SW480 (cell line): ENCODE measurements around the gene RORC.

Source experiments
- DNase-seq: peaks from one replicate; pipeline ENCODE4 v3.0.0-alpha.2; 2016; ENCODE audit warnings: low spot score

Gene RORC

GRCh38 chr1:151825751-151826660 is 5.6 kb downstream of the RORC start:
- DNase-seq, result no peak

GRCh38 chr1:151825204-151825603 is 6.4 kb downstream of the RORC start:
- DNase-seq, result no peak

DNA sequence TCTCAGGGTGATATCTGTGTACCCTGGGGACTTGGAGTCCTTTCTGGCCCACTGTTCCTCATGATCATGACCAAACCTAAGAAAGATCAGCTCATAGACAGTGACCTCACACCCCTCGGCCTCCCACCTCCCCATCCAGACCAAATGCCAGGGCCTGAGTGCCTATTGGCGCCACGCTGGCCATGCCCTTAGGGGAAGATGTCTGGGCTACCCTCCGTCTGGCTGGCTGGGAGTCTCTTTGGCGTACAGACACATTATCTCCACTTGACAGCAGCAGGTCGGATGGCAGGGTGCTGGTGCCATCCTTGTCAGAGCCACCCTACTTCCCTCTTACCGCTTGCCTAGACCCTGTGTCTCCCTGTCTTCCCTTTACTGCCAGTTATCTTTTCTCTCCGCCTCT is 8.4 kb downstream of the RORC start:
- no peak for DNase-seq

DNA sequence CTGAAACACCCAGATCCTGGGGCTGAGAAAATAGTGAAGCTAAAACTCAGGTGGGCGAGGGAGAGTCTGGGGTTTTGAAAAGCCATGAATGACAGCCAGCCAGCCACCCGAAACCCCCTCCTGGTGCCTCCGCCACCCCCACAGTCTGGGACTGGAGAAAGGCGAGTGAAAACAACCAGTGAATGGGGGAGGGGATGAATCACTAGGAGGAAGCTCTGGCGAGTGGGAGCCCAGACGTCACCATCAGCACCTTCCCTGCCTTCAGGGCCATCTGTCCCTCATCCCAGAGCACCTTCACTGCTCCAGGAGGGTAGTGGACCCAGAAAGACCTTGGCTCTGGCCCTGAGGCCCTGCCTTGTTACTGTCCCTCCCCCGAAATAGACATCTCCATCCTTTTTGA is 9.2 kb downstream of the RORC start:
- no peak for DNase-seq

DNA sequence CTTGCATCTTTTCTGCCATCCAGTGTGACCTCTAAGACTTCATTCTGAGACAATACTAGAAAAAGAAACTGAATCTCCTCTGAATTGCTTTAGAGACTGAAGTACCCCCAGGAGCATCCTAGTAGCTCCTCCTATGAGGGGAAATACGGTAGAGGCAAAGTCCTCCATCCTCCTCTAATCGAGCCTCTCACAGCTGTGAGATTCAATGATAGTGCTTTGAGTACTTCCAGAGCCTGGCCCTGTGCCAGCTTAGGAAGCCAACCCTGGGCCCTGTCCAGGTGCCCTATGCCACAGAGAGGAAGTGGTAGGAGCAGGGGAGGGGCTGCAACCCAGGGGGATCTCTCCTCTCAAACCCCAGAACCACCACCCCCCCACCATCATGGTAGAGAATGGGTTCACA is 10.7 kb downstream of the RORC start:
- no peak for DNase-seq

DNA sequence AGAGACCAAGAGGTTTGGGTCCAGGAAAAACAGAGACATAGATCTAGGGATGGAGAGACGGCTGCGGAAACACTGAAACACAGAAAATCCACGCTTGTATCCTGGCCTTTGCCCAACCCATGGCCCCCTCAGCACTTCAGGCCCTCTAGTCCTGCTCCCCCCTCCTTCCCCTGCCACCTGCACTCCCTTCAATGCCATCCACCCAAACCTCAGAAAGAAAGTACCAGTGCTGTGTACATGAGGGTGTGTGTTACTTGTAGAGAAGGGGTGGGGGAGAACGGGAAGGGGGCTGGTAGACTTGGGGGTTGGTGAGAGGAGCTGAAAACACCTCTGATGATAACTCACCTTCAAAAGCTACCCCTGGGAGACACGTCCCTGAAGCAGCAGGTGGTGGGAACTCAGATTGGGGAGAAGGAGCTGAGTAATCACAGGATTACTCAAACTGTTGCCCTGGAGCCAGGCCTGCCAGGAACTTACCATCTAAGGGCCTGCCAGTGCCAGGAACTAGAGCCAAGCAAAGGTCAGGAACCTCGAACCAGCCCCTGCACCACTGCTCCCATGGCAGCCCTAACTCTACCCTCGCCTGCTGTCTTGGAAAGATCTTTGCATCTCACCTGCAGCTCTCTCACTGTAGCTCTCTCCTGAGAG is 11.5 kb downstream of the RORC start:
- no peak for DNase-seq

- DNase-seq, result no peak
Observed at GRCh38 chr1:151819227-151819835, 12.3 kb downstream of the RORC start.

GRCh38 chr1:151817353-151817730 is 14.3 kb downstream of the RORC start:
- DNase-seq, result no peak

GRCh38 chr1:151816548-151817352 is 14.9 kb downstream of the RORC start:
- no peak for DNase-seq

DNA sequence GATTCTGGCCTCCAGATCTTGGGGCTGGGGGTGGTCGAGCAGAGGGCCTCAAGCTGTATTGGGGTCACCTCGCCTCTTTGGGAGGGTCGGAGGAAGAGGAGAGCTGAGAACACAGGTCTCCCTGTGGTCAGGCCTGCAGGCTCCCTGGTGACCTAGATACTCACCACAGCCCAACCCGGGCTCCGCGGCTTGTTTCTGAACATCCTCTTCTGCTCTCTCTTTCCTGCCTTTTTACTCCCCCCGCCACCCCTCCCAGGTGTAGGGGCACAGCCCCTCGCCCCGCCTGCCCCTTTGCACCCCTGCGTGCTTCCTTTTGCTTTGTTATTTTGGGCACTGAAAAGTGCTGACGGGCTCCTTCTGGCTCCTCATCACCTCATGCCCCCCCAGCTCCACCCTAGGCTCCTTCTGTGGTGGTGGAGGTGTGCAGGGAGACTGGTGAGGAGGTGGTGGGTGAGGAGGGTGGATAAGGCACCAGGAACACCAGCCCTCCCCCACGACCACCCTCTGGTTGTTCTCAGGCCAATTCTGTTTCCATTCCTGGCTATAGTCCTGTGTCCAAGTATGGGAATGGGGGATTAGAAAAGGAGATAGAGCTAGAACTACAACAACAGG is 15.8 kb downstream of the RORC start:
- no peak for DNase-seq

- DNase-seq, result no peak
Observed at GRCh38 chr1:151814971-151815545, 16.5 kb downstream of the RORC start.

DNA sequence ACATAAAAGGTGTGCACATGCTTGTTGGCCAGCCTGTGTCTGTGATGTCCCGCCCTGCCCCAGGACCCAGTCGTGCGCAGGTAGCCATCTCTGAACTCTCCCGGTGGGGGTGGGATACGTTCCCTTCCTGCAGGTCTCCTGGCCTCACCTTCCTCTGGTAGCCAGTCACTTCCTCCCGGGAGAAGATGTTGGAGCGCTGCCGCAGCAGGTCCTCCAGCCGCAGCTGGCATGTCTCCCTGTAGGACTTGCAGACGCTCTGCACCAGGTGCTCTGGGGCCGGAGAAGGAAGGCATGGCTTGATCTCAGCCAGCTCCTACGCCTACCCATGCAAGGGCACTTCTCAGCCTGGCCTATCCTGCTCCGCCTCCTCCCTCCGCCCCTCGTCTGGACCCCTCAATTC is 17.2 kb downstream of the RORC start:
- DNase-seq, result no peak

- DNase-seq, result no peak
Observed at GRCh38 chr1:151813271-151813977, 18.2 kb downstream of the RORC start.

GRCh38 chr1:151811181-151811580 is 20.4 kb downstream of the RORC start:
- no peak for DNase-seq

- no peak for DNase-seq
Observed at GRCh38 chr1:151809985-151810556, 21.5 kb downstream of the RORC start.

GRCh38 chr1:151809290-151809984 is 22.2 kb downstream of the RORC start:
- no peak for DNase-seq

DNA sequence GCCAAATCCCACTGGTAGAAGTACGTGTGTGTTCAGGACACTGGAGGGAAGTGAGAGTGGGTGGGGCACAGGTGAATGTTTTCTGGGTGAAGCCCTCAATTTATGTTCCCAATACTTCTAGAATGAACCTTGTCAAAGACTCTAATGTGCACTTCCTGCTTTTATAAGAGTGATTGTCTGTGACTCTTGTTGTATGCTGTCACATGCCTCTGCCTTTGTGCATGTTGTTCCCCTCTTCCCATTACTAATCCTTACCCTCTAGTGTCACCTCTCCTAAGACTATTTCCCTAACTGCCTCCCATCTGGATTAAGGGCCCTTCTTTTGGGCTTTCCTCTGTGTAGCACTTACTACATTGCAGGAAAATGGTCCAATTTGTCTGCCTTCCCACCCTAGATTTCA is 23.8 kb downstream of the RORC start:
- no peak for DNase-seq

DNA sequence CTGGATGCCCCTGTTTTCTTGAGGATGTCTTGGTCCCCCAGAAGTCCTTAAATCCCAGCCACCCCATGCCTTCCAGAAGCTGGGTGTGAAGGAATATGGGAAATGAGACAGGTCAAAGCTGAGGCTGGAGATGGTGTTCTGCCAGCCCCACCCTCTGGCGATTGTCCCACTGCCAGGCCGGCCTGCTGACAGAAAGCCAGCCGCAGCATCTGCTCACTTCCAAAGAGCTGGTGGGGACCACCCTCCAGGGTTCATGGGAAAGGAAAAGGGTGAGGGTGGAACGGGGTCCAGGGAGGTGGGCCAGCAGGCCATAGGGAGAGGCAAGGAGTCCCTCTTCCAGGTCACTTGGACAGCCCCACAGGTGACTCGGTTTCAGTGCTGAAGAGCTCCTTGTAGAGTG is 24.5 kb downstream of the RORC start:
- no peak for DNase-seq

DNA sequence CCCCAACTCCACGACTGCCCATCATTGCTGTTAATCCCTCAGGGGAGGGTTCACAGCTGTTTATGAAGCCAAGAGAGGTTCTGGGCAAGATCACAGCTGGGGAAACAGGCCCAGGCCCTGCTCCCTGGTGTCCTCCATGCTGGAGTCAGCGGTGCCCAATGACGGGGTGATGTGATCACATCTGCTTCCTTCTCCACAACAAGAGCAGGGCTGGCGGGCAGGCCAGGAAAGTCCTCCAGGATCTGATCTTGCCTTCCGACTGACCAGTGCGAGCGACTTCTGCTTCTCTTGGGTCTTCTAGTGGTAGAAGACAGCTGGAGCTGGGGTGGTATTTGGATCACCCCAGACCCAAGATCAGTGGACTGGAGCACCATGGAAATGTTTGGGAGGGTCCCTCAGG is 25.4 kb downstream of the RORC start:
- DNase-seq, result no peak
